ENCODE results near the gene PCNX1. TPM values are rescaled to one million over a fixed set of nuclear protein-coding genes. Genes with fewer than 3 reads are reported as not detected.
"Not testable (repeated sequence)": the region's sequence is repeated elsewhere in the genome, so short reads cannot be mapped to it uniquely, and the experiment has no call there.

PCNX1 gene
- total and polyA plus RNA-seq, 12 donors = 4.5 to 66.6 (median 47.7) TPM

GRCh38 chr14:71062581-71063303 lies 155.5 kb downstream of the PCNX1 start:
- H3K9me3 ChIP-seq = peaks cover 0 to 18% (median 0%) of the 10 kb centered on the region in 11 donors
- no peaks in the 10 kb centered on the region for H3K4me1 ChIP-seq
- H3K27ac ChIP-seq = no peak overlapping the region
- no peak for DNase-seq
- TF ChIP-seq CTCF (IDR thresholded peaks at IDR 0.05) = no peak
- no peaks in the 10 kb centered on the region for H3K27me3 ChIP-seq
- no peak overlapping the region for H3K4me3 ChIP-seq
- 96% methylated on average over 5 of the region's 5 CpGs for WGBS, 2 donors
- H3K36me3 ChIP-seq = peaks cover 0 to 98% (median 28%) of the 10 kb centered on the region in 9 donors
- ATAC-seq = no peak
- intact Hi-C loops (cut with DNase I) = no loop called here

GRCh38 chr14:71063351-71063750 lies 156.1 kb downstream of the PCNX1 start:
- 90% methylated on average over 2 of the region's 2 CpGs for WGBS, 2 donors
- Histone ChIP-seq H3K36me3 (peaks cover 0 to 98% (median 25%) of the 10 kb centered on the region in 9 donors), H3K9me3 (peaks cover 0 to 18% (median 0%) of the 10 kb centered on the region in 11 donors), H3K27me3 (no peaks in the 10 kb centered on the region), H3K27ac (no peak overlapping the region), H3K4me3 (no peak overlapping the region), H3K4me1 (no peaks in the 10 kb centered on the region)
- DNase-seq (no peak), ATAC-seq (no peak)
- no peak for TF ChIP-seq CTCF (IDR thresholded peaks at IDR 0.05)
- intact Hi-C loops (cut with DNase I) = no loop called here

GRCh38 chr14:71064747-71065146 lies 157.5 kb downstream of the PCNX1 start:
- H3K27ac ChIP-seq; H3K4me1 ChIP-seq; DNase-seq; intact Hi-C loops (cut with DNase I); ATAC-seq; H3K27me3 ChIP-seq; H3K4me3 ChIP-seq: not testable (repeated sequence)
- Histone ChIP-seq H3K9me3 (peaks cover 0 to 18% (median 0%) of the 10 kb centered on the region in 11 donors), H3K36me3 (peaks cover 0 to 98% (median 16%) of the 10 kb centered on the region in 9 donors)
- 97 to 99% methylated on average over 3 of the region's 3 CpGs for WGBS, 2 donors

GRCh38 chr14:71070169-71070568 lies 162.9 kb downstream of the PCNX1 start:
- TF ChIP-seq CTCF (IDR thresholded peaks at IDR 0.05) = no peak
- no peak for ATAC-seq
- Histone ChIP-seq H3K9me3 (peaks cover 0 to 10% (median 0%) of the 10 kb centered on the region in 11 donors), H3K4me1 (peaks cover 0 to 5% (median 0%) of the 10 kb centered on the region in 9 donors), H3K36me3 (peaks cover 0 to 100% (median 24%) of the 10 kb centered on the region in 9 donors), H3K27me3 (no peaks in the 10 kb centered on the region), H3K4me3 (no peak overlapping the region), H3K27ac (no peak overlapping the region)
- no peak for DNase-seq
- WGBS, 2 donors = 95 to 99% methylated on average over 1 of the region's 1 CpG
- intact Hi-C loops (cut with DNase I) = no loop called here

- intact Hi-C loops (cut with DNase I) = no loop called here
- Histone ChIP-seq H3K27me3 (no peaks in the 10 kb centered on the region), H3K27ac (no peak overlapping the region), H3K9me3 (peaks cover 0 to under 1% (median 0%) of the 10 kb centered on the region in 11 donors), H3K4me1 (peaks cover 0 to 5% (median 0%) of the 10 kb centered on the region in 9 donors), H3K4me3 (no peak overlapping the region), H3K36me3 (peaks cover 0 to 100% (median 30%) of the 10 kb centered on the region in 9 donors)
- DNase-seq (no peak), ATAC-seq (no peak)
- WGBS, 2 donors = 86 to 96% methylated on average over 1 of the region's 1 CpG
- no peak for TF ChIP-seq CTCF (IDR thresholded peaks at IDR 0.05)
Measured at GRCh38 chr14:71071042-71071441, 163.8 kb downstream of the PCNX1 start.
